Stimulated activated CD4-positive, alpha-beta T cell treated with anti-CD3 and anti-CD28 coated beads, TNF-alpha, amount 100 ng/mL, for 4 hours (primary cell): ENCODE data around the gene DNAAF5.
"Not testable (repeated sequence)": the region's sequence is repeated elsewhere in the genome, so short reads cannot be mapped to it uniquely, and the experiment has no call there.

Source experiments
- DNase-seq, 3 experiments: peaks; one replicate each; pipeline ENCODE4 v3.0.0-alpha.2; 2020; ENCODE audit warnings: low read depth in 3 of 3

DNAAF5 gene

GRCh38 chr7:730501-731439 is 4.3 kb downstream of the DNAAF5 start:
- DNase-seq: no peak

DNA sequence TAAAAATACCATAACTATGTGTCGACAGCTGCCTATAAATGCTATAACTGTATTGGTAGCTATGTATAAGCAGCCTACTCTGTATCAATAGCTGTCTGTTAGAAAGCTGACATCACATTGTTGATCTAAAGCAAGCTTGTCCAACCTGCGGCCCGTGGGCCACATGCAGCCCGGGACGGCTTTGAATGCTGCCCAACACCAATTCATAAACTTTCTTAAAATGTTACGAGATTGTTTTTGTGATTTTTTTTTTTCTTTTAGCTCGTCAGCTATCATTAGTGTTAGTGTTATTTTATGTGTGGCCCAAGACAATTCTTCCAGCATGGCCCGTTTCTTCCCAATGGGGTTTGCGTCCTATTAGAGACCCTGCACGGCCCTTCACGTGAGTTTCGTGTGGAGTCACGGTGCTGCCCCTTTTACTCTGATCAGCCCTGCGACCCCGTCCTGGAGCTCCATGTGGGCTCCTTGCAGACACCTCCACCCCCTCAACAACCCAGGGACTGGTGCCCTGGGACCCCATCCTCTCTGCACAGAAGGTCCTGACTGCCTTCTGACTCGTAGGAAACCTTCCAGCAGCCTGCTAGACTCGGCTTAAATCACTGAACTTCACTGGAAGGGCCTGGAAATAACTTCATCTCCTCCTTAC is 5.1 kb downstream of the DNAAF5 start:
- DNase-seq: no peak

GRCh38 chr7:732094-732541 is 5.6 kb downstream of the DNAAF5 start:
- DNase-seq: no peak

DNA sequence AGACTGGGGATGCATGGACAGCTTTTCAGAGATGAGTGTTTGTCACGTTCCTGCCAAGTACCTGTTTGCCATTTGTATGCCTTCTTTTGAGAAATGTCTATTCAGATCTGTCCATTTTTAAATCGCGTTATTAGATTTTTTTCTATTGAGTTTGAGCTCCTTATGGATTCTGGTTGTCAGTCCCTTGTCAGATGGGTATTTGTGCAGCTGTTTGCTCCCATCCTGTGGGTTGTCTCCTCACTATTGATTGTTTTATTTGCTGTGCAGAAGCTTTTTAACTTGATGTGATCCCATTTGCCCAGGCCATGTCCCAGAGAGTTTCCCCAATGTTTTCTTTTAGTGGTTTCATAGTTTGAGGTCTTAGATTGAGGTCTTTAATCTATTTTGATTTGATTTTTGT is 6.1 kb downstream of the DNAAF5 start:
- DNase-seq: no peak

GRCh38 chr7:734214-734613 is 7.7 kb downstream of the DNAAF5 start:
- no peak for DNase-seq

GRCh38 chr7:734808-735207 is 8.3 kb downstream of the DNAAF5 start:
- no peak for DNase-seq

GRCh38 chr7:738241-738640 is 11.7 kb downstream of the DNAAF5 start:
- no peak for DNase-seq

- no peak for DNase-seq
Measured at GRCh38 chr7:738723-739454, 12.4 kb downstream of the DNAAF5 start.

DNA sequence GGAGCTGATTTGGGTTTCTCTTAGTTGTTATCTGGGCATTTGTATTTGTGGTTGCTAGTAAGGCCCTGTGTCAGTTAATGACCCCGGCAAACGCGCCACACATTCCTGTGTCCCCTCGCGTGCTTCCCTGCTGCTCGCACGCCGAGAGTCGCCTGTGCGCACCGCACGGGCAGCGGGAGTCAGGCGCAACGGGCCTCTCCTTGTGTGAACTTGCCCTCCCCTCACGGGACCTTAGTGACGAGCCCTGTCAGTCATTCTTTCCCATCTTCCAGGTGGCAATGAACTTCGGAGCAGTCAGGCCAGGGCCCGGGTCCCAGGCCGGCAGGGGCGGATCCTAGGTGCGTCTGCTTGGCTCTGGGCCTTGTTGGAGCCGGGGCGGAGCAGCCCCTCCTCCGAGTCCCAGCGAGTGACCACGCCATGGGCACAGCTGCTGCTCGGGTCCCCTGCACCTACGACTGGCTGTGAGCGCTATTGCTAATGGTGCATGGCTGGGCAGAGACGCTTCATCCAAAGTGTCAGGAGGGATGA is 13.0 kb downstream of the DNAAF5 start:
- DNase-seq: no peak

DNA sequence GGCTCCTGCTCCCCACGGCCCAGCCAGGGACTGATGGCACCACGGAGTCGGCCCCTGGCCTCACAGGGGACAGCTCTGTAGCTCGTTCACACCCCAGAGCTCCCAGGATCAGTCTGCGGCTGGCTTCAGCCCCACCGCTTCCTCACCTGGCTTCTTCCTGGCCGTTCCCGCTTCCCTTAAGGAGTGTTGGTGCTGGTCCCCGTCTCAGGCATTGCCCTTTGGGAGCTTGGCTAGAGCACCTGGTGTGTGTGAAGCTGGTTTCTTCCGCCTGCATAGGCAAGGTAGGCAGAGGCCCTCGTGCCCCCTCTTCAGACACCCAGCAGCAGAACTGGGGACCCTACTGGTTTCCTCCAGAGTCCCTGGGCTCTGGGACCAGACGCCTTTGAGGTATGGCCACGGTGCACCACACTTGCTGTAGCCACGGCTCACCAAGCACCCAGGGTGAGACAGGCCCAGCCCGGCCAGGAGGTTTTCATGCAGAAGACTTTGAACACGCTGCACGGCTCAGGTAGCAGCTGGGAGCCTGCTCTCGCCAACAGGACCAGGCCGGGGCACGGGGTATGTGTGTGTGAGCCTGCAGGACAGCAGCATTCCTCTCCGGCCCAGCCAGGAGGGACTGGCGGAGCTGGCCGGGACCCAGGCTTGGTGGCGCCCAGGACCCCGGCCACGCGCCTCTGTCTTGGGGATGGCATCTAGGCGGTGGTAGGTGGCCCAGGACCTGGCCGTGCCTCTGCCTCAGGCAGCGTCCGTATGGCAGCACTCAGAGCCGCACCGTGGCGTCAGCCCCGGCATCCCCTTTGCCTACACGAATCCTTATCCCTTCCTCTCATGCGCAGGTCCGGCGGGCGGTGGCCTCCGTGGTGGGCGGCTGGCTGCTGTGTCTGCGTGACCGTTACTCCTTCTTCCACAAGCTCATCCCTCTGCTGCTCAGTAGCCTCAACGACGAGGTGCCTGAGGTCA is 13.8 kb downstream of the DNAAF5 start:
- DNase-seq: no peak

DNA sequence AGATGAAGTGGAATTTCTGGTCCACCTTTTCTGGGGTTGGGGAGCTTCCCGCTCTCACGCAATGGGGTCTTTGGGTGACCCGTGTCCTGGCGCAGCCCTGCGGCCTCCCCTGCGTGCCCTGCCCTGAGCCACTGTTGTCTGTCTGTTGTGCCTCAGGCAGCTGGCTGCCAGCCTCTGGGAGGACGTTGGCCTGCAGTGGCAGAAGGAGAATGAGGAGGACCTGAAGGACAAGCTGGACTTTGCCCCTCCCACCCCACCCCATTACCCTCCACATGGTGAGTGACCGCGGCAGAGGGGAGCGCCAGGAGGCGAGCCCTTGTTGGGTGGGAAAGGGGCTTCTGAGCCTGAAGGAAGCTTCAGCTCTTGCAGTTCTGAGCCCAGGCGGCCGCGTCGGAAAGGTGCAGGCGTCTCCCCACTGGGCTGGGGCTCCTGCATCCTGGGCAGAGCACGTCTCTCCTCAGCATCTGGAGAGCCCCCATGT is 14.7 kb downstream of the DNAAF5 start:
- no peak for DNase-seq

DNA sequence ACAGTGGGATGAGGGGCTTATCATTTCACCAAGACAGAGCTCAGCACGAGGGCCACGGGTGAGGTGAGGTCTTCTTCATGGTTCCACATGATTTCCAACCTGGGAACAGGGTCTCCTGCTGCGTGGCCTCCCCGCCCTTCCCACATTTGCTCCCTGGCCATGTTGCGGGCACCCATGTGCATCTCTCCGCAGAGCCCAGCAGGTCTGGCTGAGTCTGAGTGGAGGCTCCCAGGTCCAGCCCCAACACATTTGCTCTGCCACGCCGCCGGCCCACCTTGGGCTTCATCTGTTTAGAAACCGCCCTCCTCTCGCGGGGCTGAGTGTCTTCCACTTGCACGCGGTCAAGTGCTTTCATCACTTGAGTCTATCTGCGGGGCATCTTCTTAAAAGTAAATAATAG is 15.4 kb downstream of the DNAAF5 start:
- DNase-seq: no peak

DNA sequence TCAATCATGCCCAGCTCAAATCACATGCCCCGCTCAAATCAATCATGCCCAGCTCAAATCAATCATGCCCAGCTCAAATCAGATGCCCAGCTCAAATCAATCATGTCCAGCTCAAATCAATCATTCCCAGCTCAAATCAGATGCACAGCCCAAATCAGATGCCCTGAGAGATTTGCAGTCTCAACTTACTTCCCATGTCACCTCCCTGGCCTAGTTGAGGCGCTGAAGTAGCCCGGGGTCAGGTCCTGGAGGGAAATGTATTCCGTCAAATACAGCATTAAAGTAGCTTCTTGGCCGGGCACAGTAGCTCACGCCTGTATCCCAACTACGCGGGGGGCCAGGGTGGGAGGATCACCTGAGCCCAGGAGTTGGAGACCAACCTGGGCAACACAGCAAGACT is 16.3 kb downstream of the DNAAF5 start:
- no peak for DNase-seq

GRCh38 chr7:743341-744127 is 17.0 kb downstream of the DNAAF5 start:
- not testable (repeated sequence) for DNase-seq

- not testable (repeated sequence) for DNase-seq
Measured at GRCh38 chr7:744128-744520, 17.6 kb downstream of the DNAAF5 start.

DNA sequence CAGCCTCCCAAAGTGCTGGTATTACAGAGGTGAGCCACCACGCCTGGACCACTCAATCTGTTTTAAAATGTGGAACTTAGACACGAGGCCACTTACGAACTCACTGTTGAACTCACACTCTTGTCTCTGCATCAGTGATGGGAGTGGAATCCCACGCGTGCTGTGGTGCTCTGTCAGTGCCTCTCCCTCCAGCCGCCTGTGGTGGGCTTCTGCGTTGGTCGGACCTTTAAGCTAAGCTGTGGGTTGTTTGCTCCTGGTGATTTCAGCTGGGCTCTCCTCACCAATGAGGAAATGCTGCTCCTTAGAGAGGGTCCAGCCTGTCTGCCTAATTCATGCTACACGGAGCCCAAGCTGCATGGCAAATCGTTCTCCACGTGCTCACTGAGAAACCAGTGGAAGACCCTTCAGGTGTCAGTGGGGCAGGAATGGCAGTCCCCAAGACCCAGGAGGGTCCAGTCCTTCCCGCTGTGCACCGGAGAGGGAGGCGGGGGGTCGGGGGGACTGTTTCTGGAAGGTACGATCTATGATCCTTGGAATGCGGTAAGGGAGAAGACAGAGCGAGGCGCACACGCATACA is 18.4 kb downstream of the DNAAF5 start:
- DNase-seq: no peak

DNA sequence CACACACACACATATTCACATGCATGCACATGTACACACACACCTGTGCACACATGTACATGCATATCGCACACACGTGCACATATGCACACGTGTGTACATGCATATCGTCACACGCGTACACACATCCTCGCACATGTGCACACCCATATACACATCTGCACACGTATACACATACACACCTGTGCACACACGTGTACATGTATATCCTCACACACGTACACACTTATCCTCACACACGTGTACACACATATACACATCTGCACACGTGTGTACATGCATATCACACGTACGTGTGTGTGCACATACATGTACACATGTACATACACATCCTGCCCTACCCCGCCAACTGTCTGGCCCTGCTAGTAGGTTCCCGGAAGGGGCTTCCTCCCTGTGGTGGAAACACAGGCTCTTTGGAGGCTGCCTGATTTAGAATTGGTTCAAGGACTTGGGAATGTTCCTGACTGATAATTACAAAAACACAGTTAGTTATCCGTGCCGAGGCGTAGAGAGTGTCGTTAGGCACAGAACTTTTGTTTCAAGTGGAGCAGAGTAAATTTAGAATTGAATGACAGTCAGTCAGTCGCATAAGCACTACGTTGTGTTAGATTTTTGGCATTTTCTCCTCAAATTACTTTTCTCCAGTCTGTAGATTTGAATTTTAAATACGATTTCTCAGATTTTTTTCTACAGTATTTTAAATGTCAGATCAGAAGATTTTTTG is 19.1 kb downstream of the DNAAF5 start:
- no peak for DNase-seq

DNA sequence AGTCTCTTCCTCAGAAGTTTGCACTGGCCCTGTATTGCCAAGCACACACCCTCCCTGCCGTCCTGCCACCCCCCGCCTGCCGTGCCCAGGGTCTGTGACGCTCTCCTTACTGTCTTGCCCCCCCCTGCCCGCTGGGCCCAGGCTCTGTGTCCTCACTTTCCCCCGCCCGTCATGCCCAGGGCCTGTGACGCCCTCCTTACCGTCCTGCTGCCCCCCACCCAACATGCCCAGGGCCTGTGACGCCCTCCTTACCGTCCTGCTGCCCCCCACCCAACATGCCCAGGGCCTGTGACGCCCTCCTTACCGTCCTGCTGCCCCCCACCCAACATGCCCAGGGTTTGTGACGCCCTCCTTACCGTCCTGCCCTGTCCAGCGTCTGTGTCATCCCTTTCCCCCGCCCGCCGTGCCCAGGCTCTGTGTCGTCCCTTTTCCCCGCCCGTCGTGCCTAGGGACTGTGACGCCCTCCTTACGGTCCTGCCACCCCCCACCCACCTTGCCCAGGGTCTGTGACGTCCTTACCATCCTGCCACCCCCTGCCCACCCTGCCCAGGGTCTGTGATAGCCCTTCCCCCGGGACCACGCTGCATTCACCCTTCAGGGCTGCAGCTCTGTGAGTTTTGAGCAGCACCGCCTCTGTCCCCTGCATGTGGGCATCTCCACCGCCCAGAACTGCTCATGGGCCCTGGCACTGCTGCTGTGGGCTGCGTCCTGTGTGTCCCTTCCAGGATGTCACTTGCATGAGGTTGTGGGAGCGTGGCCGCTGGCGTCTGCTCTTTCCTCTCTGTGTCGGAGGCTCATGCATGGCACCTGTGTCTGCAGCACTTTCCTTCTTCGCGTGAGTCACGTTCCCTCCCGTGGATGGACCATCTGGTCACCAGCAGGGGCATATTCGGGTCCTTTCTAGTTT is 19.9 kb downstream of the DNAAF5 start:
- DNase-seq: no peak
